ENCODE data around the gene SLC22A1.
"Not testable (repeated sequence)": the region's sequence is repeated elsewhere in the genome, so short reads cannot be mapped to it uniquely, and the experiment has no call there.

The SLC22A1 gene

GRCh38 chr6:160088069-160088783, 33.4 kb upstream of the SLC22A1 start:
- H3K9me3 Mint-ChIP-seq = no peaks in the 10 kb centered on the region
- no peak overlapping the region for H3K27ac Mint-ChIP-seq
- H3K4me3 Mint-ChIP-seq = no peak overlapping the region
- H3K27me3 Mint-ChIP-seq (ENCODE audit: low read depth) = no peaks in the 10 kb centered on the region
- peaks cover 49% of the 10 kb centered on the region for H3K36me3 Mint-ChIP-seq (ENCODE audit: low read depth)
- H3K4me1 Mint-ChIP-seq (ENCODE audit: low read depth) = peaks cover 6% of the 10 kb centered on the region

DNA sequence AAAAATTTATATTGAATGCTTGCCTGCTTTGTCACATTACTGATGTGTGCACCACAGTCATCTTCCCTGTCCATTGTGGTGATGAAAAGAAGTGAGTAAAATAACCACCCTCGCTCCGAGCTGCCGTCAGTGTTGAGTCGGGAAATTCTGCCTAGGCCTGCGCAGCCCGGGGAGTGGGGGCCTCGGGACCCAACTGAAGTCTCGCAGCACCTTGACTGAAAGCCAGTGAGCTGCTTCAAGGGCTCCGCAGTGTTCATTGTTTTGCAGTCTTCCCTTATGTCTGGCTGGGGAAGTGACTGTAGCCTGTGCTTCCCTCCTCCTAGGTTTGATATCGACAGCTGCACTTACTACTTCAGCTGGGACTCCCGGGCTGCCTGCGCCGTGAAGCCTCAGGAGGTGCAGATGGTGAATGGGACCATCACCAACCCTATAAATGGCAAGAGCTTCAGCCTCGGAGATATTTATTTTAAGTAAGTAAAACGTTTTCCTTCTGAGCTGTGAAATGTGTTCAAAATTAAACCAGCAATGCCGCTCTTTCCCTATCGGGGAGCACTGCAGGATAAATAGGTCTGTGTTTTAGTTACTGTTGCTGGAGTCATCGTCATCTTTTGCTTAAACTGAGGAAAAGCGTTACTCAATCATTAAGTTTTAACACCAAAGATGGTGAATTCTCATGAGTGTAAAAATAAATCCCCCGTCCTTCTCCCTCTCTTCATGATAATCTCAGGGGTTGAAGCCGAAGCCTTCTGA, 32.7 kb upstream of the SLC22A1 start:
- Mint-ChIP-seq H3K4me1 (ENCODE audit: low read depth) (peaks cover 4% of the 10 kb centered on the region), H3K9me3 (no peaks in the 10 kb centered on the region), H3K36me3 (ENCODE audit: low read depth) (peaks cover 46% of the 10 kb centered on the region), H3K27ac (no peak overlapping the region), H3K27me3 (ENCODE audit: low read depth) (no peaks in the 10 kb centered on the region), H3K4me3 (no peak overlapping the region)

DNA sequence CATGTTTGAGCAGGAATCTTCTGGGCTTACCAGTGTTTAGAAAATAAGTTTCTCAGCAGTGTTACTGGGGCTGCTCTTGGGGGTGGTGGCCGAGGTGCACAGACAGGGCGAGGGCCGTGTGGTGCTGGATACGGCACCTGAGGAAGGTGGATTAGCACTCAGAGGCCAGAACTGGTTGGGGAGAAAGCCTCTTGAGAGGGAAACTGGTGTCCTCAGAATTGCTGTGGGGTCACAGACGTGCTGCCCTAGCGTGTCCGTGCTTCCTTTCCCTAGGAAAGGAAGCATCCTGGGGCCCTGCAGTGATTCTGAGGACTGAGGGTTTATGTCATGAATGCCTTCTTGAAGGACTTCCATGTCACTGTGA, 32.1 kb upstream of the SLC22A1 start:
- peaks cover 5% of the 10 kb centered on the region for H3K4me1 Mint-ChIP-seq (ENCODE audit: low read depth)
- H3K9me3 Mint-ChIP-seq = no peaks in the 10 kb centered on the region
- H3K4me3 Mint-ChIP-seq = no peak overlapping the region
- peaks cover 48% of the 10 kb centered on the region for H3K36me3 Mint-ChIP-seq (ENCODE audit: low read depth)
- no peaks in the 10 kb centered on the region for H3K27me3 Mint-ChIP-seq (ENCODE audit: low read depth)
- H3K27ac Mint-ChIP-seq = no peak overlapping the region

- not testable (repeated sequence) for H3K27ac Mint-ChIP-seq; H3K9me3 Mint-ChIP-seq; H3K4me1 Mint-ChIP-seq (ENCODE audit: low read depth); H3K27me3 Mint-ChIP-seq (ENCODE audit: low read depth); H3K4me3 Mint-ChIP-seq
- peaks cover 47% of the 10 kb centered on the region for H3K36me3 Mint-ChIP-seq (ENCODE audit: low read depth)
Observed at GRCh38 chr6:160090442-160091239, 31.0 kb upstream of the SLC22A1 start.

GRCh38 chr6:160092176-160092575, 29.4 kb upstream of the SLC22A1 start:
- not testable (repeated sequence) for H3K9me3 Mint-ChIP-seq; H3K27ac Mint-ChIP-seq; H3K4me1 Mint-ChIP-seq (ENCODE audit: low read depth); H3K4me3 Mint-ChIP-seq; H3K27me3 Mint-ChIP-seq (ENCODE audit: low read depth)
- H3K36me3 Mint-ChIP-seq (ENCODE audit: low read depth) = peaks cover 55% of the 10 kb centered on the region

GRCh38 chr6:160092602-160093001, 29.0 kb upstream of the SLC22A1 start:
- Mint-ChIP-seq H3K9me3 (no peaks in the 10 kb centered on the region), H3K36me3 (ENCODE audit: low read depth) (peaks cover 58% of the 10 kb centered on the region), H3K4me3 (no peak overlapping the region), H3K4me1 (ENCODE audit: low read depth) (peaks cover 3% of the 10 kb centered on the region), H3K27me3 (ENCODE audit: low read depth) (no peaks in the 10 kb centered on the region), H3K27ac (no peak overlapping the region)

GRCh38 chr6:160093061-160093460, 28.6 kb upstream of the SLC22A1 start:
- Mint-ChIP-seq H3K4me1 (ENCODE audit: low read depth) (peaks cover 3% of the 10 kb centered on the region), H3K27ac (no peak overlapping the region), H3K4me3 (no peak overlapping the region), H3K27me3 (ENCODE audit: low read depth) (no peaks in the 10 kb centered on the region), H3K36me3 (ENCODE audit: low read depth) (peaks cover 60% of the 10 kb centered on the region), H3K9me3 (no peaks in the 10 kb centered on the region)

DNA sequence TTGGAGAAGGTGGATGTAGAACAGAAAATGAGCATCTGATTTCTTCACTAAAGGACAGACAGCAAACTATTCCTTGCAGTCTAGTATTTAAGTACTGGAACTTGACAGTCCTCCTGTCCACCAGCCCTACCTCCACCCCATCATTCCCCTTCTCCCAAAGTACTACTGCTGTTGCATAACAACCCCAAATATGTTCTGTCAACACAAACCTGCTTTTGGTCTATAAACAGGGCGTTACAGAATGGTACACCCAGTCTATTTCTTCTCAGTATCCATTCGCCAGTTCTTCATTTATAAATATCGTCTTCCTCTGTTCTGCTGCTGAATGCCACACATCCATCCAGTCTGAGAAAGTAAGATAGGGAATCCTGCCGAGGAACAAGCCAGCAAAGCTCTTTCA, 27.7 kb upstream of the SLC22A1 start:
- Mint-ChIP-seq H3K27ac (no peak overlapping the region), H3K36me3 (ENCODE audit: low read depth) (peaks cover 59% of the 10 kb centered on the region)

DNA sequence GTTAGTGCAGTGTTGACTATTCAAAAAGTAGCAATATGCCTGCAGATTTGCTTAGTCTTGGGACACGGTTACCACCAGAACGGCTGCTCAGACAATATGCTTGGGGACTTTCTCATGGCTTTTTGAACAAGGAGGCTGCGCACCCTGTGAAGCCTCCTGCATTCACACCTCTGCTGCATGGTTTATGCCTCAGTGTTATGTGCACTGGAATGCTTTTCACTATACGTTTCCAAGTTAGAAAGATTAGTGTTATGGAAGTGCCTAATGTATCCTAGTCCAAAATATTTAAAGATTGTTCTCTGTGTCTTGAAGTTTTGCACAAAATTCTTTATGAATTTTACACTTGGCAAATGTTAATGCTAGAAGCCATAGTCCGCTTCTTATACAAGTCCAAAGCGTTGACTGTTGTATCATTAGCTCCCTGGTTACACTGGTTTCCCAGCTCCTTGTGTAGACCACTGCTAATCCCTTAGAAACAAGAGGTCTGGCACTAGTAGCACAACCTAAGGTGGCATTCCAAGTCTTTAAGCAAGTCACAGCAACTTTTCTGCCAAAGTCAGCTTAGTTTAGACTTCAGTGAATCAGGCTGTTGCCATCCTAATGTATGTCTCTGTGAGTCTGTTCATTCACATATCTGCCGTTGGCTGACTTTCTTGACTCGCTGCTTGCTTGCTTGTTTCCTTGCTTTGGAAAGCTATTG, 26.3 kb upstream of the SLC22A1 start:
- no peak overlapping the region for H3K27ac Mint-ChIP-seq
- H3K27me3 Mint-ChIP-seq (ENCODE audit: low read depth) = no peaks in the 10 kb centered on the region
- no peak overlapping the region for H3K4me3 Mint-ChIP-seq
- H3K4me1 Mint-ChIP-seq (ENCODE audit: low read depth) = peaks cover 12% of the 10 kb centered on the region
- no peaks in the 10 kb centered on the region for H3K9me3 Mint-ChIP-seq
- H3K36me3 Mint-ChIP-seq (ENCODE audit: low read depth) = peaks cover 48% of the 10 kb centered on the region

More for the DNA sequence above, 27.7 kb upstream of the SLC22A1 start:
- H3K4me1 Mint-ChIP-seq (ENCODE audit: low read depth) = peaks cover 6% of the 10 kb centered on the region
- no peaks in the 10 kb centered on the region for H3K9me3 Mint-ChIP-seq
- no peaks in the 10 kb centered on the region for H3K27me3 Mint-ChIP-seq (ENCODE audit: low read depth)
- H3K4me3 Mint-ChIP-seq = no peak overlapping the region

GRCh38 chr6:160101277-160102205, 20.1 kb upstream of the SLC22A1 start:
- Mint-ChIP-seq H3K4me1 (ENCODE audit: low read depth) (peaks cover 15% of the 10 kb centered on the region), H3K27me3 (ENCODE audit: low read depth) (no peaks in the 10 kb centered on the region), H3K4me3 (no peak overlapping the region), H3K27ac (peak overlapping the region; percentile 39), H3K9me3 (no peaks in the 10 kb centered on the region), H3K36me3 (ENCODE audit: low read depth) (peaks cover 50% of the 10 kb centered on the region)

DNA sequence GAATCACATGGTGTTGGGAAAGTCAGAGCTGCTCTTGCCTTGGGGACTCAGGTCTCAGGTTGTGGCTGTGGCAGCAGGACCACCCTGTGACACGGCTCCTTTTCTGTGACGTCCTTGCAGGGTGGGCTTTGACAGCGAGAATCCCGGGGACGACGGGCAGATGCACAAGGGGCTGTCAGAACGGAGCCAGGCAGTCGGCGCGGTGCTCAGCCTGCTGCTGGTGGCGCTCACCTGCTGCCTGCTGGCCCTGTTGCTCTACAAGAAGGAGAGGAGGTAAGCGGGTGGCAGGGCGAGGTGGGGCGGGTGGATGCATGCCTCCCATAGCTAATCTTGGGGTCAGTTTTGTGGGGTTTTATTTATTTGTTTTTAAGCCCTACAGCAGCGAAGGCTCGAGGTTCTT, 19.2 kb upstream of the SLC22A1 start:
- Mint-ChIP-seq H3K9me3 (no peaks in the 10 kb centered on the region), H3K36me3 (ENCODE audit: low read depth) (peaks cover 48% of the 10 kb centered on the region), H3K27ac (no peak overlapping the region), H3K4me3 (no peak overlapping the region), H3K27me3 (ENCODE audit: low read depth) (no peaks in the 10 kb centered on the region), H3K4me1 (ENCODE audit: low read depth) (peaks cover 15% of the 10 kb centered on the region)

- no peaks in the 10 kb centered on the region for H3K27me3 Mint-ChIP-seq (ENCODE audit: low read depth)
- H3K9me3 Mint-ChIP-seq = no peaks in the 10 kb centered on the region
- H3K36me3 Mint-ChIP-seq (ENCODE audit: low read depth) = peaks cover 47% of the 10 kb centered on the region
- H3K4me3 Mint-ChIP-seq = no peak overlapping the region
- H3K27ac Mint-ChIP-seq = no peak overlapping the region
- H3K4me1 Mint-ChIP-seq (ENCODE audit: low read depth) = peaks cover 17% of the 10 kb centered on the region
Observed at GRCh38 chr6:160102956-160103824, 18.4 kb upstream of the SLC22A1 start.

DNA sequence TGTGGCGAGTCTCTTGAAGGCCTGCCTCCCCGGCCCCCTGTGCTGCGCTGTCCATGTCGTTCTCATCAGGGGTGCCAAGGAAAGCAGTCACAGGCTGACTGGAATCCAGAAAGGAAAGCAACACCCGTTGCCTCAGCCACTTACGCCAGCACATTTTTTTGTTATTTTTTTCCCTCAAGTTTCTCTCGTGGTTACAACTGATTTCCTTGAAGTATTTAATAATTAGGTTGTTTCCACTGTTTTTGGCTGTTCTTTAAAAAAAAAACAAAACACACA, 17.9 kb upstream of the SLC22A1 start:
- no peak overlapping the region for H3K27ac Mint-ChIP-seq
- H3K9me3 Mint-ChIP-seq = no peaks in the 10 kb centered on the region
- H3K36me3 Mint-ChIP-seq (ENCODE audit: low read depth) = peaks cover 46% of the 10 kb centered on the region

More for the DNA sequence above, 17.9 kb upstream of the SLC22A1 start:
- Mint-ChIP-seq H3K4me3 (no peak overlapping the region), H3K27me3 (ENCODE audit: low read depth) (no peaks in the 10 kb centered on the region), H3K4me1 (ENCODE audit: low read depth) (peaks cover 17% of the 10 kb centered on the region)
